Mesendoderm (in vitro differentiated cells): ENCODE results near the gene RASGEF1B.

ENCODE experiments used
- DNase-seq: peaks from one replicate; pipeline ENCODE4 v3.0.0; 2013
- H2AK5ac ChIP-seq: 2 replicates; pipeline ENCODE4 v1.6.1; 2013; ENCODE audit warnings: low read length, inconsistent platforms
- H2BK120ac ChIP-seq: 2 replicates; pipeline ENCODE4 v1.6.1; 2013; ENCODE audit warnings: low read depth, mild to moderate bottlenecking, low read length, moderate library complexity, mixed read lengths
- H2BK15ac ChIP-seq: replicated peaks from 2 replicates; pipeline ENCODE4 v1.6.1; 2013; ENCODE audit warnings: low read depth, mild to moderate bottlenecking, moderate library complexity
- H2BK5ac ChIP-seq: 2 replicates; pipeline ENCODE4 v1.6.1; 2013; ENCODE audit warnings: low read length, inconsistent platforms
- H3K18ac ChIP-seq: 2 replicates; pipeline ENCODE4 v1.6.1; 2013; ENCODE audit warnings: mild to moderate bottlenecking, low read length, mixed read lengths
- H3K23ac ChIP-seq: one replicate; pipeline ENCODE4 v1.6.1; 2013; ENCODE audit warnings: low read length
- H3K27ac ChIP-seq: 2 replicates; pipeline ENCODE4 v1.5.1; 2013; ENCODE audit warnings: low read depth, mild to moderate bottlenecking, inconsistent platforms, low read length, moderate library complexity
- H3K27me3 ChIP-seq: 2 replicates; pipeline ENCODE4 v1.6.1; 2013; ENCODE audit warnings: low read length, control low read depth, mild to moderate bottlenecking, inconsistent platforms; ENCODE audit not compliant: insufficient read depth, poor library complexity
- H3K36me3 ChIP-seq: 2 replicates; pipeline ENCODE4 v1.6.1; 2013; ENCODE audit warnings: low read length, inconsistent platforms; ENCODE audit not compliant: control insufficient read depth, insufficient read depth
- H3K4ac ChIP-seq: one replicate; pipeline ENCODE4 v1.6.1; 2013; ENCODE audit warnings: low read depth, mild to moderate bottlenecking, low read length, moderate library complexity
- H3K4me1 ChIP-seq: 2 replicates; pipeline ENCODE4 v1.6.1; 2013; ENCODE audit warnings: low read depth, low read length, inconsistent platforms; ENCODE audit not compliant: control insufficient read depth
- H3K4me2 ChIP-seq: 2 replicates; pipeline ENCODE4 v1.6.1; 2013; ENCODE audit warnings: low read length
- H3K4me3 ChIP-seq: 2 replicates; pipeline ENCODE4 v1.5.1; 2013; ENCODE audit warnings: mild to moderate bottlenecking, low read length
- H3K56ac ChIP-seq: one replicate; pipeline ENCODE4 v1.6.1; 2013; ENCODE audit warnings: low read length
- H3K79me1 ChIP-seq: 2 replicates; pipeline ENCODE4 v1.6.1; 2013; ENCODE audit warnings: low read length, inconsistent platforms
- H3K79me2 ChIP-seq: 2 replicates; pipeline ENCODE4 v1.6.1; 2013; ENCODE audit warnings: mild to moderate bottlenecking, low read length; ENCODE audit not compliant: control insufficient read depth, insufficient read depth
- H3K9ac ChIP-seq: 2 replicates; pipeline ENCODE4 v1.6.1; 2013; ENCODE audit warnings: low read length, inconsistent platforms
- H4K5ac ChIP-seq: one replicate; pipeline ENCODE4 v1.6.1; 2013; ENCODE audit warnings: low read length
- H4K8ac ChIP-seq: one replicate; pipeline ENCODE4 v1.6.1; 2013; ENCODE audit warnings: low read depth, mild to moderate bottlenecking, control low read depth, low read length, moderate library complexity
- WGBS: extraction: QIAGEN DNeasy Blood & Tissue Kit; methylation state at CpG from one replicate; pipeline ENCODE4 v1.1.7; 2013; ENCODE audit warnings: low lambda C conversion rate, missing lambda C conversion rate; ENCODE audit not compliant: insufficient coverage; ENCODE audit errors: extremely low coverage; 5-methylcytosine and 5-hydroxymethylcytosine counted together

RASGEF1B gene

GRCh38 chr4:81431971-81432370 lies 39.7 kb downstream of the RASGEF1B start:
- H3K27me3 ChIP-seq, result no peaks in the 10 kb centered on the region
- H2BK15ac ChIP-seq, result no peak overlapping the region
- H3K23ac ChIP-seq, result no peak overlapping the region
- WGBS, result no CpG with 5 or more reads among the region's 1 CpG
- H3K4me3 ChIP-seq, result no peak overlapping the region
- H3K4ac ChIP-seq, result no peak overlapping the region
- H3K79me1 ChIP-seq, result peaks cover 2% of the 10 kb centered on the region
- no peak overlapping the region for H2BK120ac ChIP-seq
- H4K5ac ChIP-seq, result no peak overlapping the region
- no peaks in the 10 kb centered on the region for H3K79me2 ChIP-seq
- no peak overlapping the region for H4K8ac ChIP-seq
- no peak for DNase-seq
- no peak overlapping the region for H2AK5ac ChIP-seq
- no peak overlapping the region for H3K56ac ChIP-seq
- no peaks in the 10 kb centered on the region for H3K4me1 ChIP-seq
- H3K27ac ChIP-seq, result no peak overlapping the region
- no peak overlapping the region for H2BK5ac ChIP-seq
- H3K9ac ChIP-seq, result no peak overlapping the region
- H3K4me2 ChIP-seq, result no peak overlapping the region
- H3K18ac ChIP-seq, result no peak overlapping the region
- H3K36me3 ChIP-seq, result peaks cover 1% of the 10 kb centered on the region

DNA sequence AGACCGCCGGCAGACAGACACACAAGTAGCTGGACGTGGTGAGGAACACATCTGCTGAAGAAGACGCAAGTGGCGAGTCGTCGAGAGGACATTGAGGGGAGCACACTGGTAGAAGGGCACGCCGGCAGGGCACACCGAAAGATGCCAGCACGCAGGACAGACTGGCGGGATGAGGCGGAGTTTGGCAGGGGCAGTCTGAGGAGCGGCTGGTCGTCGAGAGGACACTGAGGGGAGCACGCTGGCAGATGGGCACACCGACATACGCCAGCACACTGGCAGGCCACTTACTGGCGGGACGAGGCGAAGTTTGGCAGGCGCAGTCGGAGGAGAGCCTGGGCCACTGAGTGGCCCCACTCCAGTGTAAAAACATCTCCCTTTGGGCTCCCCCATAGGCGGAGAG lies 42.1 kb downstream of the RASGEF1B start:
- Histone ChIP-seq H3K4me1 (no peaks in the 10 kb centered on the region), H3K4ac (no peak overlapping the region), H3K36me3 (peaks cover 1% of the 10 kb centered on the region), H3K79me1 (peaks cover 2% of the 10 kb centered on the region), H2AK5ac (no peak overlapping the region), H3K4me2 (no peak overlapping the region), H4K5ac (no peak overlapping the region), H4K8ac (no peak overlapping the region), H3K23ac (no peak overlapping the region), H2BK15ac (no peak overlapping the region), H3K18ac (no peak overlapping the region), H3K9ac (no peak overlapping the region), H2BK120ac (no peak overlapping the region), H2BK5ac (no peak overlapping the region), H3K56ac (no peak overlapping the region), H3K4me3 (no peak overlapping the region), H3K79me2 (no peaks in the 10 kb centered on the region), H3K27me3 (no peaks in the 10 kb centered on the region), H3K27ac (no peak overlapping the region)
- WGBS, result no CpG with 5 or more reads among the region's 25 CpGs
- no peak for DNase-seq

DNA sequence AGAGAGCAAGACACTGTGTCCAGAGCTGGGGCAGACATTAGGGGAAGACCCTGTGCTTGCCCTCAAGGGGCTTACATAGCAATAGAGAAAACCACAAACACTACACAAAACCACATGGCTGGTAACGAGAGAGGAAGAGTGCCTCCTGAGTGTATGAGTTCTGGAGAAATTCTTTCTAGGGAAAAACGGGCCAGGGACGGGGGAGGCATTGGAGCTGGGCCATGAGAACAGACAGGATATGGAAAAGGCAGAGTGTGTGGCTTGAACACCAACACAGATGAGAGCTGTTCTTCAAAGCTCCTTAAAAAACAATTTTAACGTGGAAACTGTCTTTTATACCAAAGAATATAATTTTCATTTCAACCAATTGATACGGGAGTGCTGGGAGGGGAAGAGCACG lies 42.7 kb downstream of the RASGEF1B start:
- Histone ChIP-seq H4K8ac (no peak overlapping the region), H3K9ac (no peak overlapping the region), H3K36me3 (peaks cover 1% of the 10 kb centered on the region), H3K27ac (no peak overlapping the region), H3K18ac (no peak overlapping the region), H3K4me3 (no peak overlapping the region), H3K27me3 (no peaks in the 10 kb centered on the region), H3K56ac (no peak overlapping the region), H3K4ac (no peak overlapping the region), H3K23ac (no peak overlapping the region), H3K4me1 (peaks cover 3% of the 10 kb centered on the region), H2BK5ac (no peak overlapping the region), H2BK15ac (no peak overlapping the region), H3K79me1 (peaks cover 2% of the 10 kb centered on the region), H2BK120ac (no peak overlapping the region), H4K5ac (no peak overlapping the region), H3K79me2 (no peaks in the 10 kb centered on the region), H3K4me2 (no peak overlapping the region), H2AK5ac (no peak overlapping the region)
- DNase-seq, result no peak
- no CpG with 5 or more reads among the region's 6 CpGs for WGBS

- H2BK5ac ChIP-seq, result no peak overlapping the region
- no peak for DNase-seq
- H3K56ac ChIP-seq, result no peak overlapping the region
- H3K36me3 ChIP-seq, result peaks cover 1% of the 10 kb centered on the region
- H3K18ac ChIP-seq, result no peak overlapping the region
- no peak overlapping the region for H2AK5ac ChIP-seq
- no peak overlapping the region for H4K8ac ChIP-seq
- no CpG with 5 or more reads among the region's 3 CpGs for WGBS
- no peak overlapping the region for H3K9ac ChIP-seq
- H3K4me3 ChIP-seq, result no peak overlapping the region
- H3K4me2 ChIP-seq, result no peak overlapping the region
- H3K79me1 ChIP-seq, result peaks cover 2% of the 10 kb centered on the region
- H3K79me2 ChIP-seq, result no peaks in the 10 kb centered on the region
- no peak overlapping the region for H3K23ac ChIP-seq
- H3K27me3 ChIP-seq, result no peaks in the 10 kb centered on the region
- no peak overlapping the region for H2BK15ac ChIP-seq
- no peak overlapping the region for H2BK120ac ChIP-seq
- H3K4me1 ChIP-seq, result peaks cover 3% of the 10 kb centered on the region
- no peak overlapping the region for H4K5ac ChIP-seq
- H3K4ac ChIP-seq, result no peak overlapping the region
- H3K27ac ChIP-seq, result no peak overlapping the region
These were observed 43.7 kb downstream of the RASGEF1B start for GRCh38 chr4:81428002-81428401.

DNA sequence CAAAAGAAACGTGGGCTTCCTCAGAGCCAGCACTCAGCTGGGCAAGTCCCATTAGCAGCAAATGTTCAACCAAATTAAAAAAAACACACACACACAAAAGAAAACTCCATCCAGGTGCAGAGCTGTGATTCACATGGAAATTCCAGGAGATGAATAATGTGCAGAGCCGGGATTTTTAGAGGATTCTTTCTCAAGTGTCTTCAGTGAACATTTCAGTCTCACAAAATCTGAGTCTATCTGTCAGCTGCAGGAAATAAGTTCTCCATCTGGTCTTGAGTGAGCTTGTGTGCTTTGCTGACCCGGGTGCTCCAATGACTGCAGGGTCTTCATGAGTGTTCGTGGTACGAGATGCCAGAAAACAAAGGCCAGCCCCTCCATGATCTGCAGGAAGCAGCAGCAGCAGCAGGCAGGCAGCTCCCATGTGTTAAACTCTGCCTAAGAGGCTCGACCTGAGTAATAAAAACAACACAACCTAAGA lies 44.3 kb downstream of the RASGEF1B start:
- Histone ChIP-seq H3K79me1 (peaks cover 2% of the 10 kb centered on the region), H3K4me2 (no peak overlapping the region), H2BK15ac (no peak overlapping the region), H3K23ac (no peak overlapping the region), H2AK5ac (no peak overlapping the region), H3K4ac (no peak overlapping the region), H3K79me2 (no peaks in the 10 kb centered on the region), H3K27ac (no peak overlapping the region), H3K56ac (no peak overlapping the region), H3K18ac (no peak overlapping the region), H2BK5ac (no peak overlapping the region), H3K36me3 (peaks cover 1% of the 10 kb centered on the region), H3K4me3 (no peak overlapping the region), H3K9ac (no peak overlapping the region), H2BK120ac (no peak overlapping the region), H3K4me1 (peaks cover 5% of the 10 kb centered on the region), H3K27me3 (no peaks in the 10 kb centered on the region), H4K5ac (no peak overlapping the region), H4K8ac (peak overlapping the region; percentile 76)
- WGBS, result no CpG with 5 or more reads among the region's 6 CpGs
- DNase-seq, result no peak

GRCh38 chr4:81426770-81427289 lies 44.9 kb downstream of the RASGEF1B start:
- WGBS, result no CpG with 5 or more reads among the region's 1 CpG
- Histone ChIP-seq H2AK5ac (no peak overlapping the region), H3K4me3 (no peak overlapping the region)

More at GRCh38 chr4:81426770-81427289, 44.9 kb downstream of the RASGEF1B start:
- Histone ChIP-seq H2BK5ac (no peak overlapping the region), H4K5ac (no peak overlapping the region), H3K23ac (no peak overlapping the region), H3K18ac (no peak overlapping the region), H2BK120ac (no peak overlapping the region), H3K27ac (no peak overlapping the region), H3K27me3 (no peaks in the 10 kb centered on the region), H3K9ac (no peak overlapping the region), H3K4me1 (peaks cover 8% of the 10 kb centered on the region), H3K4ac (no peak overlapping the region), H4K8ac (peak overlapping the region; percentile 76), H3K36me3 (no peaks in the 10 kb centered on the region), H2BK15ac (no peak overlapping the region), H3K56ac (no peak overlapping the region), H3K79me1 (peaks cover 2% of the 10 kb centered on the region), H3K4me2 (no peak overlapping the region), H3K79me2 (no peaks in the 10 kb centered on the region)
- no peak for DNase-seq
